GM19351 (cell line): ENCODE measurements around the gene CDH4.

ENCODE experiments used
- ATAC-seq: cut with Tn5 transposase; IDR thresholded peaks from one replicate; pipeline ENCODE4 v1.9.1; 2021; ENCODE audit warnings: mild to moderate bottlenecking, moderate library complexity; ENCODE audit not compliant: unreplicated experiment

CDH4 gene

DNA sequence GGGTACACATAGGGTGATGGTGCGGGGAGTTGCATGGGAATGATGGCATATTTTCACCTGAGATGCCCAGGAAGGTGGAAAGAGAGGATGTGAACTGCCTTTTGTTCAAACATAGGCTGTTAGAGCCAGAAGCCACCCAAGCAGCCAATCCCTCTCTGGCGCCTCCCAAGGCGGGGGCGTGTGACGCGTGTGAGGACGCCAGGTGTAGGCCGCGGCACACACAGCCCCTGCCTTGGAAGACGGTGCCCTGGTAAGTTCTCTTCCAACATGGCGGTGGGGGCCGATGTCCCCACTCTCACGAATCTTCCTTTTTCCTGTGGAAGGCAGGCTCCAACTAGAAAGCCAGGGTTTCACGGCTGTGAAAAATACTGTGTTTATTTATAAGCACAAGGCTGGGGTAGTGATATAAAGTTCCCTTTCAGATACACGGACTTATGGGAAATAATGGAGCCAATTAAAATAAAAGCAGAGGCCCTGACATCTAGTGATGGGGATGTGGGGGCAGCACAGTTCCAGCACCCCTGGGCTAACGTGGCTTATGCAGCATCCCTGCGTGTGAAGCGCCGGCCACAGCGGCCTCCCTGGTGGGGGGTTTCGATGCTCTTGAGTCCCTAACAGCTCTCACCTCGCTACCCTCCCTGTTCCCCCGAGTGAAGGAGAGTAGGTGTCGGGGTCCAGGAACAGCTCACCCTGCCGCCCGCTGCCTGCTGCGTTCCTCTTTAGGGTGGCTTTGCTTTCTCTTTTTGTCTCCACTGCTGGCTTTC, 28.3 kb downstream of the CDH4 start:
- ATAC-seq: no peak

DNA sequence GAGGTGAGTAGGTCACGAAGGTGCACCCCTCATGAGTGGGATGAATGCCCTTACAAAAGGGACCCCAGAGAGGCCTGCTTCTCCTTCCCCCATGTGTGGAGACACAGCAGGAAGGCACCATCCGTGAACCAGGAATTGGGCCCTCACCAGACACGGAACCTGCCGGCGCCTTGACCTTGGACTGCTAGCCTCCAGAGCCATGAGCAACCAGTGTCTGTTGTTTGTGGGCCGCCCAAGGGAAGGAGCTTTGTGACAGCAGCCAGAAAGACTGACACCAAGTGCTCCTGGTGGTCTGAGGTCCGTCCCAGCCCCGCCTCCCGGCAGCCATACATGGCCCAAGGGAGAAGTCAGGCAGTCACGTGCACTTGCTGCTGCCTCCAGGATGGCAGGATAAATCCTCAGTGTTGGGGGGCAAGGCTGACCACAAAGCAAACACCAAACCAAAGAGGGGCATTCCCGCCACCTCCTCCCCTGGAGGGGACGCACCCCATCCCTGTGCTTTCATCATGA, 29.3 kb downstream of the CDH4 start:
- ATAC-seq: no peak

DNA sequence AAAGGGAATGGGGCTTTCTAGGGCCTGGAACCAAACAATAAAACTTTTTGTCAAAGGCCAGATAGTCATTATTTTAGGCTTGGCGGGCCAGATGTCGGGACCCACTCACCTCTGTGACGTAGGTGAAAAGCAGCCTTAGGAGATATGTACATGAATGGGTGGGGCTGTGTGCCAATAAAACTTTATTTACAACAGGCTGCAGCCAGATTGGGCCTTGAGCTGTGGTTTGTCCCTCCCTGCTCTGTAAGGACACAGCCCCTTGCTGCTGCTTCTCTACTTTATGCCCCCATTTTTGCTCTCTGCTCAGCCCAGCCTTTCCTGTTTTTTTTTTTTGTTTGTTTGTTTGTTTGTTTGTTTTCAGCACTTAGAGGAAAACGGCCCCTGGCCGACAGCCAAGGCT, 32.7 kb downstream of the CDH4 start:
- ATAC-seq: no peak

DNA sequence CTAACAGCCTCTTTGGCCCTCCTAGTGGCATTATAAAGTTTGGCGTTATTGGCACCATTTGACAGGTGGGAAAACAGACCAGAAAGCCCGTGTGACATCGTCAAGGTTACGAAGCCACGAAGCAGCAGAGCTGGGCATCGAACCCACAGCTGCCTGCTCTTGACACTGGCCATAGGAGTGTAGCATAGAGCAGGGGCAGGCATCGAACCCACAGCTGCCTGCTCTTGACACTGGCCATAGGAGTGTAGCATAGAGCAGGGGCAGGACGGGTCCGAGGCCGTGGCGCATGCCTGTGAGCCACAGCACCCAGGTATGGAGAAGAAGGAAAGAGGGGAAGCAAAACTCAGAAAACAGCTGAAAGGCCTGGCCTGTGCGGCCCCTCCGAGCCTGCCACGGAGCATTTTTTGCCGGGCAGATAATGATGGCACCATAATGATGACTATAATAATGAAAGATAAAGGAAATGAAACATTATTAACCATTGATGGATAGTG, 33.1 kb downstream of the CDH4 start:
- no peak for ATAC-seq

DNA sequence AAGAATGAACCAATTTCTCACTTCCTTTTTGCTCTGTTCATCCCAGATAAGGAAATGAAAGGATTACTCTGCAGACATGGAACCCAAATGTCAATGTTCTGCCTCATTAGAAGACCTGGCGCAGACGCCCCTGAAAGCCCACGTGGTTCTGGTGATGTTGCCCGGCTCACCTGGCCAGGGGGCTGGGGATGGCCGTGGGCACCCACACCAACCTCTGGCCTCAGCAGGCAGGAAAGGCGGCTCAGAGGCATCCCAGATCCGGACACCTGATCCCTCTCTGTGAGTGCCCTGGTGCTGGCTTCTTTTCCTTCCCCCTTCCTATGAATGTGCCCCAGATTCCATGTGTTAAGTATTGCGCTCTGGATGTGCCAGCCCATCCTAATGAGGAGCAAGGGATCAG, 33.6 kb downstream of the CDH4 start:
- ATAC-seq: no peak

DNA sequence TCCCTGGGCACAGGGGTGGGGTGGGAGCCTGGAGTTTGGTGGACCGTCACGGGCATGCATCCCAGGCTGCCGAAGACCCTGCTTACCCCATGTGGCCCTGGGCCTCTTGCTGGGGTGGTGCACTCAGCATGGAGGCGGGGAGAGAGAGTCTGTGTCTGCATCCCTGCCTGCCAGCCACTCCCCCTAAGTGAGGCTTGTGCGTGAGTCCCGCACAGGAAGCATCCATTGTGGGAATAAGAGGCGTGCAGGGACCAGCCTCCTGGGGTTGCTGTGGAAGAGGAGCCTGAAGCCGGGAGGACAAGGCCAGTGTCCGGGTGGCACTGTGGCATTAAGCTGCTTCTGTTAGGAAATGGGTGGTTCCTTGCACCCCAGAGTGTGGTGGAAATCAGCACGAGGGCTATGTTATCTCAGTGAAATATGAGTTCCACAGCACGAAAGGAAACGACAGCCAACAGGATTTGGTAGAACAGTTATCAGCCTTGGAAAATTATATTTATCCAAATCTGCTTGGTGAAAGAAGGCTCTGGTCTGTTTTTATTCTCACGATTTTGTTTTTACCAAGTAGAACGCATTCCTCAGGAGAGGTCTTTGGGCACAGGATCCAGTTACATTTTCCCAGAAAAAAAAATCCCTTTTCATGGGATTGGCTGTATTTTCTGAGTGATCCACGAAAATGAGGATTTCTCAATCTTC, 35.7 kb downstream of the CDH4 start:
- ATAC-seq: no peak

DNA sequence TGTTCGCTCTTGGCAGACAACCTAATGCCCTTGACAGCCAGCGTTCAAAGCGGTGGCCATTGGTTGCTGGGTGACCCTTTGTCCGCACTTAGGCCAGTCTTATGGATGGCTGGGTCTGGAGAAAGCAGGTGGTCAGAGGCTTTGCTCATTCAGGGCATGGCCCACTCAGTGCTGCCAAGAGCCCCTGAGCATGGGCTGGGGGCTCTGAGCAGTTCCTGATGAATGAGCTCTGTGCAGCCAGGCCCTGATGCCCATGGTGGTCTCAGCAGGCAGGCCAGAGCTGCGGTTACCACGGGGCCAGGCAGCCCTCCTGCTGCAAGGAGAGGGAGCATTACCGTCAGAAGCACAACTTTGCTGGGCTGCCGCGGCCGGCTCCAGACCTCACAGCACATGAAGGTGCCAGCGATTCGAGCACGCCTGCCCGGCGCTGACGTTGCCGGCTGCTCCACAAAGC, 36.3 kb downstream of the CDH4 start:
- ATAC-seq: no peak

DNA sequence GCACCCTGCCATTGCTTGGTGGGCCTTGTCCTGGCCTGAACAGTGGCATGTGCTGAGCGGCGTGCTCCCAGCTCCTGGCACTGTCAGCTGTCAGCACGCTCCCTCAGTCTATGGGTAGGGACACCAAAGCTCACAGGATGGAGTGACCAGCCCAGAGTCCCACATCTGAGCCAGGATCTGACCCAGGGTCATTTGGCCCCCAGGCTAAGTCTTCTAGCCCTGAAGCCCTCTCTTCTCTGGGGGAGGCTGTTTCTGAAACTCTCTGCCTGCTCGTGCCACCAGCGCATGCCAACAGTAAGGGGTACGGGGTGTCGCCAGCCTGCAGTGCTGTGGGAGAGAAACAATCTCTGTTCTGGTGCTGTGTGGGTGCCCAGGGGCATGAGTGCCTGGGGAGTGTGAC, 37.1 kb downstream of the CDH4 start:
- ATAC-seq: no peak

DNA sequence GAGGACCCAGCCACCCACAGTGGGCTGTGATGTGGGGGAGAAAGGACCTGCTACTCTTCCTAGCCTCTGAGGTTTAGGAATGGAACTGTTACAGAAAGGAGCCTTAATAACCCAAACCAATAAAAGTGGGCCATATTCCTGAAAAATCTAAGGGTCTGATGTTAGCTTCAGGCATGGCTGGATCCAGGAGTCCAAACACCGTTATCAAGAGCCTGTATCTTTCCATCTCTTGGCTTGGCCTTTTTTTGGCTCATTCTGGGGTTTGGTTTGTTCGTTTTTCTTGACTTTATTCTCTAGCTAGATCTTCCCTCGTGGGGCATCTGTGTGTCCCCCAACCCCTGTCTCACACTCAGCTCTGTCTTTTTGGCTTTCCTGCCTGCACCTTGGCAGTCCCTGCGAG, 38.7 kb downstream of the CDH4 start:
- ATAC-seq: no peak

DNA sequence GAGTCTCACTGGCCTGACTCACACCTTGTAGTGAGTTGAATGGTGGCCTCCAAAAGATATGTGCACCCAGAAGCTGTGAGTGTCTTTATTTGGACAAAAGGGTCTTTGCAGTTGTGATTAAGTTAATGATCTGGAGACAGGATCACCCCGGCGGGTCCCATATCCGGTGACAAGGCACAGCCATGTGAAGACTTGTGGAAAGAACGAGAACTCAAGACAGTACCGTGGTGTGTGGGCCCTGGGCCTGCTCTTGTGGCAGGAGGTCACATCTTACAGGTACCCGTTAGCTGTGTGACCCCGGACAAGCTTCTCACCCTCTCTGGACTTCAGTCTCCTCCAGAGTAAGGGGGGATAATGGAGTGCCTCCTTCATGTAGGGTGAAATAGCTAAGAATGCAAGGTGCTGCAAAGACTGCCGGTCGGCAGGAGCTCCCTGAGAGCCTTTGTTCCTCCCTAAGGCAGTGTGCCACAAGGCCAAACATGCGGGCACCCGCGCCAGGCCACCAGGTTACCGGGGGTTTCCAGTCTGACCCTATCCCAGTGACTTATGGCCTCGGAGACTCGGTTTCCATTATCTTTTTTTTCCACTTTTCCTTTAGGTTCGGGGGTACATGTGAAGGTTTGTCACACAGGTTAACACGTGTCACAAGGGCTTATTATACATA, 39.2 kb downstream of the CDH4 start:
- no peak for ATAC-seq

DNA sequence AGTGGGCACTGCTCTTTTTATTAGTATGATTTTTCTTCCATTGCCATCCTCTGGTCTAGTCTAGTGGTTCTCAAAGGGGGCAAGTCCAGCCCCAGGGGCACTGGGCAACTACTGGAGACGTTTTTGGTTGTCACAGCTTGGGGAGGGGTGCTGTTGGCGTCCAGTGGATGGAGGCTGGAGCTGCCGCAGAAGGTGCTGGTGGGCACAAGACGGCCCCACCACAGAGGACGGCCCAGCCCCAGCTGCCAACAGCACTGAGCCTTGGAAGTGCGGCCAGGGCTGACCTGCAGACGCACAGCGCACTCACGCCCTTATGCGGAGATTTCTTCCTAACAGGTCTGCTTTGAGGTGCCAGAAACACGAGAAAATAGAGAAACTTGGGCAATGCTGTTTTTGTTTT, 40.3 kb downstream of the CDH4 start:
- no peak for ATAC-seq

DNA sequence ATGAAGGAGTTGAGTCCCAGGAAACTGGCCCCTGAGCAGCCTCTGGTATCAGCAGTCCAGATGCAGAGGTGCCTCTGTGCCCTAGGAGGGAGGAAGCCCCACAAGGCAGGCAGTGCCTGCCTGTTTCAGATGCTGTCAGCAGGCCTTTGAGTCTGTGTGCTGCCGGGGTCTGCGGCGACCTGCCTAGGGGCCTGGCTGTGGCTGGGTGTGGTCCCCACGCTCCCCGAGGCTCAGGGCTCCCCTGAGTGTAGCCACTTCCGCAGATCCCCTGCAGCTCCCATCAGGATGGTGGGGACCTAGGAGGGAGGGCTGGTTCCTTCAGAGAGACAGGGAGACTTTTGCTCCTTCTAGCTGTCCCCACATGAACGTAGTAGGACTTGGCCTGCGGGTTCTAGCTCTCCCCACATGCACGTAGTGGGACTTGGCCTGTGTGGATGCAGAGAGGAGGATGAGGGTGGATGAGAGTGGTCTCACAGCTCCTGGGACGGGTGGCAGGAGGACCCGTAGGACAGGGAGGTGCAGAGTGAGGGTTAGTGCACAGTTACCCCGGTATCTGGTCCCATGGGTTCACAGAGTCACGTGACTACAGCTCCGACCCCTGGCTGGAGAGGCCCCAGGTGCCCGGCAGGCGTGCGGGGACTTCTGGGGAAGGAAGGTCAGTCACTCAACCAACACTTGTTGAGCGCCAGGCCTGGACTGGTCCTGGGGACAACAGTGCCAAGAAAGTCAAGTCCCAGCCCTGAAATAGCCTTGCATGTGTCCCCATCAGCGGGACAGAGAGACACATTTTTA, 41.0 kb downstream of the CDH4 start:
- no peak for ATAC-seq

DNA sequence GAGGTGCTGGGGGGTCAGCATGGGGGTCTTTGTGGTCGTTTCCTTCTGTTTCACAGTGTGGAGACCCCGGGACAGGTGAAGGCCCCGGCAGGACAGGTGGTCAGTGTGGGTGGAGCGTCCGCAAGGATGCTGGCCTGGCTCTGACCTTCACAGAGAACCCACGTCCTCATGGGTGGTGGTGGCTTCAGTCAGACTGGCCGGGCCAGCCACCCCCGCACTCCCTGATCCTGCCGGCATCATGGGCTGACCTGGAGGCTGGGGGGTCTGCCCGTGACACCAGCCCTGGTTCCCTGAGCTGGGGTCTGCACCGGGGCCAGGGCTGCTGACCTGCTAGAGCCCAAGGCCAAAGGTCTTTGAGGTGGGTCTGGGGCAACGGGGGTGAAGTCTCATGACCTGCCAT, 41.9 kb downstream of the CDH4 start:
- no peak for ATAC-seq

DNA sequence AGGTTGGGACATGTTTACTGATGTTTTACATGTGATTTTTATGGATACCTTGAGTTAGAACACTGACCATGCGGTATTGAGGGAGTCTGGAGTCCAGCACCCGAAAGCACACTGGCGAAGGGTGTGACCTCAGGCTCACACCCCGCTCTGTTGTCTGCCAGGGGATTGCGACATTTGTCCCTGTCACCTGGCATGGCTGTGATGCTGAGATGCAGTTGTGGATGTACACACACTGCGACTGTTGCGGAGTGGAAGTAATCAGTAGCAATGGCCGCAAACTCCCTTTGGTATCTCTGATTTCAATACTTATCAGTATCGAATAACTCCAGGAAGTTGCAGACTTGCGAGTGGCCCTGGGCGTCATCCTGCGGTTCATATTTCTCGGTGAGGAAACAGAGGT, 43.2 kb downstream of the CDH4 start:
- ATAC-seq: no peak

DNA sequence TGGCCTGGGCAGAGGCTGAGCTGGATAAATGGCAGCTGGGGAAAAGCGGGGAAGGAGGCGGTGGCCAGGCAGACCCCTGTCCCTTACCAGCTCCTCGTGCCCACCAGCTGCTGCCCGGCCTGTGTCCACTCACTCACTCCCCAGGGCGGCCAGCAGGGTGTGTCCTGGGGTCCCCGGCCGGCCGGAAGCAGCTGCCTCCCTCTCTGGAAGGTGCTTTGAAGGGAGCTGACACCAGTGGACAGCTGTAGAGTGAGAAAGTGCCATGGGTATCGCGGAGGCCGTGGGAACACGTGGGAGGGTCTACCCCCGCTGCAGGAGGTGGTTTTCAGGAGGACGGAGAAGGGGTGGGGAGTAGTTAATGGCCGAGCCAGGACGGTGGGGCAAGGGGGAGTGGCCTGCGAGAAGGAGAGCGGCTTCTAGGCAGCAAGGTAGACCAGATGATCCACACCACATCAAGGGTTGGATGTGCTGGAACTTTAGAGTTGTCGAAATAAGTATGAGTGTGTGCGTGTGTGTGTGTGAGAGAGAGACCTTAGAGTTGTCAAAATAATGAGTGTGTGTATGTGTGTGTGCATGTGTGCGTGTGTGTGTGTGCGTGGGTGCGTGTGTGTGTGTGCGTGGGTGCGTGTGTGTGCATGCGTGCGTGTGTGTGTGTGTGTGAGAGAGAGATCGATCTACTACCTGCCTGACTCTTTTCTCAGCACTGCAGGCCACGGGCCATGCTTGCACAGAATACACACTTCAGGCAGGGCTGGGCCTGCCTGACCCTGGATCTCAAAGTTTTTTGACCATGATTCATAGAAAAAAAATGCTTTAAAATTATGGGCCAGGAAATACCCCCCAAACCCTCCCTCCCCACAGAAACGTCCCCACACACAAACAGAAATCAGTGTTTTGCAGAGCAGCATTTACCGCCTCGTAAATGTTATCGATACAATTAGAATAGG, 43.9 kb downstream of the CDH4 start:
- no peak for ATAC-seq

DNA sequence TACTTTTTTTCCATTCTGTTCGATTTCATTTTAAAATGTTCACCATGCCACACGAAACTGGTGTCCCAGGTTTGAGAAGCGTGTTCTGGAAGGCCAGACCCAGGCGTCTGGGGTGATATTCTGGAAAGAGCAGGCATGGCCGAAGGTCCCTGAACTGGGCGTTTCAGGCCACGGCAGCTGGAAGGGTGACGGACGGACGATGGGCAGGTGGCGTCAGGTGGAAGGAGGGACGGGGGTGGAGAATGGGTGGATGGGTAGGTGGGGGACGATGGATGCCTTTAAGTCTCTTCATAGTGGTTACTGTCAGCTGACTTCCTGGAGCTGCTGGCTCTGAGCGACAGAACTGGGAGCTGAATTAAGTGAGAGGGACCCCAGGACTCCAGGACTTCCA, 44.6 kb downstream of the CDH4 start:
- no peak for ATAC-seq

DNA sequence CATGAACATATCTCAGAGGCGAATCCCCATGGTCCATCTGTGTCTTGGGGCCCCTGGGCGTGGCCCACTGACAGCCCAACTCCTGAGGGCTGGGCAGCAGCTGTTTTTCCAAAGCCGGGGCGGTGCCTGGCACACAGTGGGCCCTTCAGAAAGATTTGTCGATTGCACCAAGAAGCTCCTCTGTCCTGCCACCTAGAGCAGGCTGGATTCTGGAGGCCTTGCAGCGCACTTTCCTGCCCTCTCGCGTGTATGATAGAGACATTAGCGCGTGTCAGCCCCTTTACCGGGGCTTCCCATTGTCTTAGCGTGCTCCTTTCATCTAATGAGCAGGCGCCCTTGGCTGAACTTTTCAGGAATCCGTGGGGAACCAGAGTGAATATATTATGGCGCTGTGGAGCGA, 45.4 kb downstream of the CDH4 start:
- ATAC-seq: no peak

DNA sequence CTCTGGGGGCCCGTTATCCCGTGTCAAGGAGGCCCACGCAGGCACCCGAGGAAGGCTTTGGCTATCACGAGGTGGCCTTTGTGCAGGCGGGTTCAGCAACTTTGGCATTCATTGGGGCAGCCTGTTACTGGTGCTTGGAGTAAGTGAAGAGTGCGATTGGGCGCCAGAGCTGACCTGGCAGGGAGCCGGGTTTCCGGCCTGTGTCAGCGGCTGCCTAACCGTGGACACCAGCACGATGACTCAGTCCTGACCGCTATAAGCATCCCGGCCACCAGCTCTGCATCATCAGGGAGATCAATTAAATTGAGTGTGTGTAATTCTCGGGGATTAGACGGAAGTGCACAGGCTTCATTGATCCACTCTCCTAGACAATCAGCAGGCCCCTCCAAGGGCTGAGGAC, 45.9 kb downstream of the CDH4 start:
- no peak for ATAC-seq

DNA sequence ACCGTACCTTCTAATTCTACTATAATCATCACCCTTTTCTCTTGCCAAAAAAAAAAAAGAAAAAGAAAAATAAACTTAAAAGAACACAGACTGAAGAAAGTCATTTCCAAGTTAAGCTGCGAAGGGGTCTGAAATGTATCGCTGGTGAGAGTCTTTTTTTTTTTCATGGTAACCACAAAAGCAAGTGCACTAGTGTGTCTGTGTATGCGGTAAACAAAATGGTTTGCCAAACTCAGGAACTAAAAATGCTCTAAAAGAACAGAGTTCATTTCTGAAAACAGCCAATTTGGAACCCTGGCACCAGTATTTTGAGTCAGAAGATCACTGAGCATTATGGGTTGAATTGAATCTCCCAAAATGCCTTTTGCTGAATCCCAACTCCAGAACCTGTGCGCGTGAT, 46.6 kb downstream of the CDH4 start:
- ATAC-seq: no peak

DNA sequence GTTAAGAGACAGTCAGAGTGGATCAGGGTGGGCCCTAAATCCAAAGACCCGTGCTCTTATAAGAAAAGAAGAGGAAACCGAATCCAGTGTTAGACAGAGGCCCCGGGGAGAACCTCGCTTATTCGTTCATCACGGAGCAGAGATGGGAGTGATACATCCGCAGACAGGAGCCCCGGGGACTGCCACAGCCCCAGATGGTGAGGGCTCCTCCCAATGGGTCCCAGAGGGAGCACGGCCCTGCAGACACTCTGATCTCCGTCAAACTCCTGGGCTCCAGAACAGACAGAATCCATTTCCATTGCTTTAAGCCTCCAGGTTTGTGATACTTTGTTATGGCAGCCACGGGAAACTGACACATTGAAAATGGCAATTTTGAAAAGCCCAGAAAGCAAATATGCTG, 47.0 kb downstream of the CDH4 start:
- no peak for ATAC-seq
